GM21423 (cell line): ENCODE measurements around the gene AKR1C3.
"Not testable (repeated sequence)": the region's sequence is repeated elsewhere in the genome, so short reads cannot be mapped to it uniquely, and the experiment has no call there.

Experiments used
- ATAC-seq: cut with Tn5 transposase; IDR thresholded peaks from one replicate; pipeline ENCODE4 v1.9.1; 2021; ENCODE audit warnings: mild to moderate bottlenecking, moderate library complexity; ENCODE audit not compliant: unreplicated experiment

The AKR1C3 gene

DNA sequence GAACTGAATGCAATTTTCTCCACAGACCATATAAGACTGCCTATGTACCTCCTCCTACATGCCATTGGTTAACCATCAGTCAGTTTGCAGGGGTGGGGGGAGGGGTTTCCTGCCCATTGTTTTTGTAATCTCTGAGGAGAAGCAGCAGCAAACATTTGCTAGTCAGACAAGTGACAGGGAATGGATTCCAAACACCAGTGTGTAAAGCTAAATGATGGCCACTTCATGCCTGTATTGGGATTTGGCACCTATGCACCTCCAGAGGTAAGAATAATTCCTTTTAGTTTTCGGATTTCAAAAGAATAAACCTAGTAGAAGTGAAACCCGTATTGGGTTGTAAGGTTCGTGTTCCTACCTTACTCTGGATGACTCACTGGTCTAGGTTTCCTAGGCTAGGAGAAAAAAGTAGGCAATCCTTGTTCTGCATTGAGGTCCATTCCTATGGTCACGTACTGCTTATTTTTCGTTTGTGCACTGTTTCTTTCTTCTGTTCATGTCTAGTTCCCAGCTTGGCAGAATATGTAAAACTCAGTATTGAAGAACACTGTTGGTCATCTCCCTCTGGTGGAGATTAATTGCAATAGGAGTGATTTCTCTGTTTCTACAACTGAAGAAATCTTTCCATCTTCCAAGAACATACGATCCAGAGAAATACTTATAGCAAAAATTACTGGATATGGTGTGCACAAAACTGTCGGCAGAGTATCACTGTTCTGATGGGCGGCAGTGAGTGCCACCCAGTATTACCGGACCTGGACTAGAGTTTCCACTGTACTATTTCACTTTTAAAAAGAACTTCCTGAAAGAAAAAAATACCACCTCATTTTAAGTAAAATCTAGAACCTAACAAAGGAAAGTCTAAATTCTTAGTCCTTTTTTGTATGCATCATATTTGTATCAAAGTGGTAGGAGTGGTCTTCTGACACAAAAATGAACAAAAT lies at the start of gene AKR1C3:
Gene AKR1C3, plus strand, starts transcription at position 150 of the 941 bp plus-strand sequence. Its CDS starts 31 bp downstream, at position 181.
- ATAC-seq, result no peak

DNA sequence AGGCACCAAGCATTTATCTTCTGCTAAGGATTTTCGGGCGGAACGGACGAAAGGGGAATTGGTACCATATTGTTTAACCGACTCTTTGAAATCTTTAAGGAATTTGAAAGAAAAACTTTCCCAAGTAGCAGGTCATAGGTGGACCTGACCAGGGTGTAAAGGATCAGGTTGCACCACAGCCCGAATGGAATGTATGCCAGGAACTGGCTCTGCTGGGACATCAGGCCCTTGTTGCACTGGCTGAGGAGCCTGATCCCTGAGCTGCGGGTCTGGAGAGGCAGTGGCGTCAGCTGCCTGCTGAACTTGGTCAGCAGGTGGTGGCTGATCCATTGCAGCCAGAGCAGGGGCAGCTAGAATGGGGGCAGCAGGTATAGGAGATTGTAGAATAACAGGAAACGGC lies 49.1 kb upstream of the AKR1C3 start:
- no peak for ATAC-seq

DNA sequence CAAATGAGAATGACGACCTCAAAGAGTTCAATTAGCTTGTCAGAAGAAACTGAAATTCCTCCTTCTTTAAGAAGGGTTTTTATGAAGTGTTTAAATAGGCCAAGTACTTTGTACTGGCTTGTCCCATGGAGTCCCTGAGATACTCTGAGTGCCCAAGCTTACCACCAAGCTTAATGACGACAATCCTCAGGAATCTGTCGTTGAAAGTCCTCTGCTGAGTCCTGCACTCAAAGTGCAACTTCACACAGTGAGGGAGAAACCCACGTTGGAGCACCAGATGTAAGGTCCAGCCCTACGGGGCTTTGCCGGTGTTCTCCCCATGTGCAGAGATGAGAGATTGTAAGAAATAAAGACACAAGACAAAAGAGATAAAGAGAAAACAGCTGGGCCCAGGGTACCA lies 47.8 kb upstream of the AKR1C3 start:
- no peak for ATAC-seq

DNA sequence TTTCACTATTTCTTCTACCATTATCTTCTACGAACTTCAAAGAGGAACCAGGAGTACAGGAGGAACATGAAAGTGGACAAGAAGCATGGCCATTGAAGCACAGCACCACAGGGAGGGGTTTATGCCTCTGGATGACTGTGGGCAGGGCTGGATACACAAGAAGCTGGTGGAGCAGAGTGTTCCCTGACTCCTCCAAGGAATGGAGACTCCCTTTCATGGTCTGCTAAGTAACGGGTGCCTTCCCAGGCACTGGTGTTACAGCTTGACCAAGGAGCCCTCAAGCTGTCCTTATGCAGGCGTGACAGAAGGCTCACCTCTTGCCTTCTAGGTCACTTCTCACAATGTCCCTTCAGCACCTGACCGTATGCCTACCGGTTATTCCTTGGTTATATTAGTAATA lies 47.2 kb upstream of the AKR1C3 start:
- ATAC-seq, result not testable (repeated sequence)

DNA sequence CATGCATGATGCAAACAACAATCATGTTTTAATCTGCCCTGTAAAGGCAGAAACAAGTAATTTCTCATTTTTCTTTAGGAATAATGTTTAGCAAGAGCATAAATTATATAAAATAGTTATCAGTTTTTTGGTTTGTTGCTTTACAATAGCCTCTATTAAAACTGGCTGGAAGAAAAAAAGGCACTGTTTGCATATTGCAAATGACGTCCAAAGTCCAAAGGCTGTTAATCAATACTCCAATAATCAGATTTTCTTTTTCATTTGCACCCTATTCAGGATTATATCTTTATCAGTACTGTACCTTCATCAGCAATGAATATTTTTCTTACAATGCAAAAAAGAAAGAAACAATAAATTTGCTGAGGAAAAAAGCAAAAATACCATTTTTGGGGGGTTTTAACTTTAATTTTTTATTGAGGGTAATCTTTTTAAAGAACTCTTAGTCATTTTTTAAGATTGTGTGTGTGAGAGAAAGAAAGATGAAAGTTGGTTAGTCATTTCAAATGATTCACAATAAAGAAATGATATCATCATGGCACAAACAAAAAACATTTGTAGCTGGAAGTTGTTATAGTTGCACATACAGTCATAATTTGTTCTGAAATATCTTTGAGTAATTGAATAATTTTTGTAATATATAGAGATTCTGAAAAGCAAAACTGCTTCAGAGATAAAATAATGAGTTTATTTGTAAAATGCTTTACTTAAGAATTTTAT lies 46.1 kb upstream of the AKR1C3 start:
- no peak for ATAC-seq

DNA sequence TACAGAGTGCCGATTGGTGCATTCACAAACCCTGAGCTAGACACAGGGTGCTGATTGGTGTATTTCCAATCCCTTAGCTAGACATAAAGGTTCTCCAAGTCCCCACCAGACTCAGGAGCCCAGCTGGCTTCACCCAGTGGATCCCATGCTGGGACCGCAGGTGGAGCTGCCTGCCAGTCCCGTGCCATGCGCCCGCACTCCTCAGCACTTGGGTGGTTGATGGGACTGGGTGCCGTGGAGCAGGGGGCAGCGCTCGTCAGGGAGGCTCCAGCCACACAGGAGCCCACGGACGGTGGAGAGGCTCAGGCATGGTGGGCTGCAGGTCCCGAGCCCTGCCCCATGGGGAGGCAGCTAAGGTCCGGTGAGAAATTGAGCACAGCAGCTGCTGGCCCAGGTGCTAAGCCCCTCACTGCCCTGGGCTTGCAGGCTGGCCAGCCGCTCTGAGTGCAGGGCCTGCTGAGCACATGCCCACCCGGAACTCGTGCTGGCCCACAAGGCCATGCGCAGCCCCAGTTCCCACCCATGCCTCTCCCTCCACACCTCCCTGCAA lies 41.2 kb upstream of the AKR1C3 start:
- ATAC-seq, result not testable (repeated sequence)

DNA sequence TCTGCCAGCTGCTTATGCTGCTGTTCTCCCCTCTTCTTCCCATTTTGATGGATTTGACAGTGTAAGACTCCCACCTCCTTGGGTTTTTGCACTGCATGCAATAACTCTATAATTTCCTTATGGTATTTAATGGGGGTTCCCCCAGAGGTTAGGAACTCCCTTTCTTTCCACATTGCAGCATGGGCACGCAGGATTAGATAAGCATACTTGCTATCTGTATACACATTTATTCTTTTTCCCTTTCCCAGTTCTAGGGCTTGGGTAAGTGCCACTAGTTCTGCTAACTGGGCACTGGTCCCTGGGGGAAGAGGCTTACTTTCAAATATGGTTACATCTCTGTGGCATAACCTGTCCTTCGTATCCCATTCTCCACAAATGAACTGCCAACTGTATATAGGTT lies 39.4 kb upstream of the AKR1C3 start:
- not testable (repeated sequence) for ATAC-seq

DNA sequence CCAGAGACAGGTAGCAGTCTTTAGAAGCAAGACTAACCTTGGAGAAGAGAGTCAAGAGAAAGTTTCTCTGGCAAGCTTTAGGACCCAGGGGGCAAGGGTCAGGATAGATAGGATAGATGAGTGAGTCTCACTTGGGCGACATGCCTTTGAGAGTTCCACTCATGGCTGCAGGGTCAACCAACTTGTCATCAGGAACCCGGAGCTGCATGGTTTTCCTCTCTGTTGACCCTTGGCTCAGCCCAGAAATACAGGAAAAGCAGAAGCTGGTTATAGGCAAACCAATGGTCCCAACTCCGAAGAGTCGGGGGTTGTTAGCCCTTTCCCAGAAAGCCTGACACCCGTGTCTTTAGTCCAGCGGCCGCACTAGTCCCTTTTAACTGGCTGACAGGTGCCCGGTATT lies 34.9 kb upstream of the AKR1C3 start:
- not testable (repeated sequence) for ATAC-seq

DNA sequence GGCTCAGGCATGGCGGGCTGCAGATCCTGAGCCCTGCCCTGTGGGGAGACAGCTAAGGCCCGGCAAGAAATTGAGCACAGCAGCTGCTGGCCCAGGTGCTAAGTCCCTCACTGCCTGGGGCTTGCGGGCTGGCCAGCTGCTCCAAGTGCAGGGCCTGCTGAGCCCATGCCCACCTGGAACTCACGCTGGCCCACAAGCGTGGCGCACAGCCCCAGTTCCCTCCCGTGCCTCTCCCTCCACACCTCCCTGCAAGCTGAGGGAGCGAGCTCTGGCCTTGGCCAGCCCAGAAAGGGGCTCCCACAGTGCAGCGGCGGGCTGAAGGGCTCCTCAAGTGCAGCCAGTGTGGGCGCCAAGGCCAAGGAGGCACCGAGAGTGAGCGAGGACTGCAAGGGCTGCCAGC lies 33.4 kb upstream of the AKR1C3 start:
- not testable (repeated sequence) for ATAC-seq

DNA sequence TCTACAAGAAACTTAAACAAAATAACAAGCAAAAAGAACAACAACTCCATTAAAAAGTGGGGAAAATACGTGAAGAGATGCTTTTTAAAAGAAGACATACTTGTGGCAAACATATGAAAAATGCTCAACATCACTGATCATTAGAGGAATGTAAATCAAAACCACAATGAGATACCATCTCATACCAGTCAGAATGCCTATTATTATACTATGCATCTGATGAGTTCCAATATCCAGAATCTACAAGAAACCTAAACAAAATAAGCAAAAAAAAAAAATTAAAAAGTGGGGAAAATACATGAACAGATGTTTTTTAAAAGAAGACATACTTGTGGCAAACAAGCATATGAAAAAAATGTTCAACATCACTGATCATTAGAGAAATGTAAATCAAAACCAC lies 29.6 kb upstream of the AKR1C3 start:
- no peak for ATAC-seq

DNA sequence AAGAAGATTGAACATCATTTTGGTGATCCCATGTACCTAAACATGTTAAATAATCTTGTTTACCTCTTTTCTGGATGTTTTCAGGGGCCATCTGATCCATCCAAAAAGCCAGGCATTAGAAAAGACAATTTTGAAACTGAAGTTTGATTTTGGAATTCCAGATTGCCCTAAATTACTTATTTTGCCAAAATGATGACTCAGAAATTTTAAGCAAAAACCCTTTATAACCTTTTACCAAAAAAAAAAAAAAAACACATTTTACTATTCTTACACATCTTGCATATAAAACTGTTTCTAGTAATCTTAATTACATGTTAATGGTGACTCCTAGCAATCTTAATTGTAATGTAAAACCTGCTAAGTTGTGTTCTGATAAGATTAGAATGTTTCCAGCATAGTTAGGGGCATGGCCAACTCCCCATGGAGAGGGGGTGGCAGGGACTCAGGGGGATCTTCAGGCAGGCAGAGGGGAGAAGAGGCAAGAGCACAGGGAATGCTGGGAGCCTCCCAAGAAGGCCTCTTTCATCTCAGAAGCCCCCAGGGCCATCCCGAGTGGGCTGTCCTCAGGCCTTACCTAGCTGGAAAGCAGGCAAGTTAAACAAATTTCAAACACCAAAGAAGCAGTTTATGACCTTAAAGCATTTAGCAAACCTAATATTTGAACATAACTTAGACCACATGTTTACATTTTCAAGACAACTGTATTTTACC lies 25.8 kb upstream of the AKR1C3 start:
- no peak for ATAC-seq

DNA sequence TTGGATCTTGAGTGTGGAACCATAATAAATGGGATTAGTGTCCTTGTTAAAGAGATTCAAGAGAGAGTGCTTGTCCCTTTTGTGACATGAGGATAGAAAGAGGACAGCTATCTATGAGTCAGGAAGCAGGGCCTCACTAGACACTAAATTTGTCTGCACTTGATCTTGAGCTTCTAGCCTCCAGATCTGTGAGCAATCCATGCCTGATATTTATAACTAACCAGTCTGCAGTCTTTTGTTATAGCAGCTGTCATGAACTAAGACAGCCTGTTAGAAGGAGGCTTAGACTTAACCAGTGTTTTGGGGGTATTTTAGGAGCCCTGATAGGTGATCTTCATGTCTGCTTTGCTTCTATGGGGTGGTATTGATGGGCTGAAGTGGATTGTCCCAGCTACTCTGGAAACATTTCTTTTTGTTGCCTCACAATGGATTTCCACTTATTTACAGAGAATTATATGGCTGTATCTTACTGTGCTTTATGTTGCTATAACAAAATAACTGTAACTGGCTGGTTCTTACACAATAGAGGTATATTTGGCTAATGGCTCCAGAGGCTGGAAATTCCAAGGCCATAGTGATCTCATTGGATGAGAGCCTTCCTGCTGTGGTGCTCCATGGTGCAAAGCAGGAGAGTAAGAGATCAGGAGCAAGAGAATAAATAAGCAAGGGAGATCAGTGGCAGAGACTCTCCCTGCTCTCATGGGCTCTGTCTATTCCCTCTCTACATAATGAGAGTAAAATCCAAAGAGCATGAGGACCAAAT lies 23.4 kb upstream of the AKR1C3 start:
- ATAC-seq, result no peak

DNA sequence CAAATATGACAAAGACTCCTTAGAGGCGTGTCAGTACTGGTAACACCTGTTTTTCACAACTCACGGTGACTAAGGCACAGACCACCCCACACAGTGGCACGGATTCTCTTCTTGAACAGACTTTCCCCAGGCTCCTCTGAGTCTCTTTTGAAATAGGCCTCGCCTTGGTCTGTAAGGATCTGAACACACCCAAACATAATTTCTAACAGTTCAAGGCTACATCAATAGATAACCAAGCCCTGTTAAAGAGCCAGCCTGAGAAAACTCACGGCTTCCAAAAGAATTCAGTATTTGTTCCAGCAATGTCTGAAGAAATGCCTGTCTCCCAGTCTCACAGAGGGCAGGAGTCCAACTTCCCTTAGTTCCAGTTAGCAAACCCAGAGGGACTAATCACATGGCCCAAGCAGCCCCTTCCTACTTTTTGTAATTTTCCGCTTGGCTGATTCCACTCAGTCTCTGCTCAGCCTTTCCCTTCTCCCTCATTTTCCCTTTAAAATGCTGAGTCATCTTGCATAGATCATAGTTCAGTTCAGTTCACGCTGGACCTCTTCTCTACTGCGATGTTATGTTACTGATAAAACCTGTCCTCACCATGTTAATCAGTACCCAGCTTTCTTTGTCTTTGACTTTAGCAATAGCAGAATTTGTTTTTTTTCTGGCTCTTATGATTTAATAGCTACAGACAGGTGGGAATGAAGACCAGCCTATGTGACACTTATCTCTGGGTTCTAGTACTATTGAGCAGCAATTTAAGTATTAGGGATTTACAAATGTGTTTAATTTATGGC lies 22.6 kb upstream of the AKR1C3 start:
- ATAC-seq, result no peak

DNA sequence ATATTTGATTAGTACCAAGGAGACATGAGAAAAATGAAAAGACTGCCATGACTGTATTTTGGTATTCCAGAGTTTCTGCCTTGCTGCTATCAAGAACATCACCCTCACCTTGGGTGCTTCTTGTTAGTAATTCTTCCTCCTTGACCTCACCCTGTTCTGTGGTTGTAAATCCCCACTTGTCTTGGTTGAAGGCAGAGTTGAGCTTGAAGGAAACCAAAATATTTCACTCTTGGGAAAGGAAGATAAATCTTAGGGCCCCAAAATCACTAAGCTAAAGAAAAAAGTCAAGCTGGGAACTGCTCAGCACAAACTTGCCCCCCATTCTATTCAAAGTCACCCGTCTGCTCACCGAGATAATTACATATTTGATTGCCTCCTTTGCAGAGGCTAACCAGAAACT lies 20.6 kb upstream of the AKR1C3 start:
- ATAC-seq, result no peak

DNA sequence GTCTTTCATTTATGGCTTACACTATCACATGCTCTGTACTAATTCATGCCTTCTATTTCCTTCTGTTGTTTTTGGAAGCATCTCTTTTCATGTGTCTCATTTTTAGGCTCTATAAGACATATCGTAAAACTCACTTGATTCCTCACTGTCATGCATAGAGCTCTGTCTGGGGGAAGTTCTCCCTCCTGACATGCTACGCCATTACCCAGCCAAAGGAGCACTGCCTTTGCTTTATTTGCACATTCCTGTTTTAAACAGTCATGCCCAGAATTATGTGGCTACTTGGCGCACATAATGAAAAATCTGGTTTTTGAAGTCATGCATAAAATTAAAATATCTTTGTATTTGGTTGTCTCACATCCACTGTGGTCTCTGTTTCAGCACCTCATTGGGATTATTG lies 17.6 kb upstream of the AKR1C3 start:
- ATAC-seq, result no peak

DNA sequence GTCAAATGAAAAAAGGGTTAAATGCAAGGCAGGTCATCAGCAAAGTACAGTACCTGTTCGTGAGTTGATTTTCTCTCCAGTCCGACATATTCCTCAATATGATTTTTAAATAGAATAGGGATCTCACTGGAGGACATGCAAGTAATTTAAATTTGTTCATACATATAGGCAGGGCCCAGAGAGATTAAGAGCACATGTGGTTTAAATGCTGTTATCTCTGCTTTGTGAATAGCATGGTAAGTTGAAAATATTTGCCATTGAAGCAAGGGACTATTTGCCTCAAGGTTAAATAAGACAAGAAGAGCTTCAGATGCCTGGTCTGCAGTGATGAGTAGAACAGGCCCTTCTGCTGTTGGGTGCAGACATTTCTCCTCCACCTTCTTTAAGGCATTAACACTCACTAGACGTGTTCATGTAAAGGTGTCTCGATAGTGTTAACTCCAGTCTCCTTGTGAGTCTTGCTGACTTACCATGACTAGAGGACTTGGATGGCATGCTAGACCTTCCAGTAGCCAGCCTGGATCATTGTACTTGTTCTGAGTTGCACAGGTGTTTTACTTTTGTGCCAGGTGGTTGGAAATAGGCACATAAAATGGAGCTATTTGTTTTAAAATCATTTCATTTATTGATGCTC lies 15.6 kb upstream of the AKR1C3 start:
- ATAC-seq, result no peak

DNA sequence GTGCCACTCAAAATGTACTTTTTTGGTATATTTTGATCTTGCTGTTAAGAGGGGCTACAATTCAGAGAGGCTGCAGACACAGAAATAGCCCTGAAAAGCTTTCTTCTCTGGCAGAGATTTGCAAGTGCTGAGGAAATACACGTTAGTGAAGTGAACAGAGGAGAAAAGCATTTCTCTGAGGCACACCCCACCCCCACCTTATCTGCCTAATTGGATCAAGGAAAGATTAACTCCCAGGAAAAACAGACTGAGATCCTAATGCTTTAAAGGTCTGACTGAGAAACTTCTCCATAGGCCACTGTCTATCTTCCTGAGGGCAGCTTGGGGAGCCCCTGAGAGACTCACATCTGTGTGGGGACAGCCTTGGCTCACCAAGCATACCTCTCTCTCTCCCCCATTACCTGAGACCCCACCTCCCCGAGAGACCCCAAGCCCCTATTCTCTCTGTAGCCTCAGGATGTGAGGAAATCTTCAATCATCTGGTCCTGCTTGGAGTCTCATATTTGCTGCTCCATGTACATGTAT lies 14.8 kb upstream of the AKR1C3 start:
- ATAC-seq, result no peak

DNA sequence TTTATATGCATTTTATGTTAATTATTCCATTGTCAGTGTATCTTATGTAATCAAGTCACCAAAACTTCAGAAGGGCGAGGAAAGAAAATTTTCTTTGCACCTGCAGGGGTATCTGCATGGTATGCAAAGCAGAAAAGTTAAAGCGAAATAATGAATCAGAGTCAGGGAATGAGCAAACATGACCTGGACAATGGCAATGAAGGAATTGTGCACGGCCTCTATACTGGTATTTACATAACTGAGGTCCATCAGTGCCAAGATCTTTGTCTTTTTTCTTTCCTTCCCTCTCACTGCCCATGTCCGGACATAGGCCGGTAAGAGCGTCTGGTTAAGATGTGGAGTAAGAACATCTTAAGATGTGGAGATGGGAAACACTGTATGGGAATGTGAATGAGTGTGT lies 14.4 kb upstream of the AKR1C3 start:
- ATAC-seq, result no peak

DNA sequence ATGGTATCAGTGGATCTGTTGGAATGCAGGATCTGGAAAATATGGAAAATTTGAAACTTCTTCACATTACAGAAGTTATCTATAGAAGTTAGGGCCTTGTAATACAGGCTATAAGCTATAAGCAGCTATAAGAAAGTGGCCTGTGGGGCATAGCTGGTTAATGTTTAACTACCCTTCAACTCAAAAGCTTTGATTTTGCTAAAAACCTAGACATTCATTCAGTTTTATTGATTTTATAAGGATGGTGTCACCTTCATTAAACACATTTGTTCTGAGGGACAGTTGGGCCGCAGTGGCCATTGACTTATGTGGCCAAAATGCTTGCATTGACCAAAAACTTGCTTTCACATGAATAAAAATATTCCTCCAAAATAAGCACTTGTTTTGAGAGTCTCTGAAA lies 13.1 kb upstream of the AKR1C3 start:
- no peak for ATAC-seq
